ENCODE measurements around the gene RNU1-3. TPM values are rescaled to one million over a fixed set of nuclear protein-coding genes. Genes with fewer than 3 reads are reported as not detected.
A peak's percentile ranks its signal among the peaks of the same experiment; 100 is the strongest.
"Not testable (repeated sequence)": the region's sequence is repeated elsewhere in the genome, so short reads cannot be mapped to it uniquely, and the experiment has no call there.

The RNU1-3 gene
- total RNA-seq, 4 donors from 2014 or later = under 0.01 to 2,125 (median under 0.01) TPM

DNA sequence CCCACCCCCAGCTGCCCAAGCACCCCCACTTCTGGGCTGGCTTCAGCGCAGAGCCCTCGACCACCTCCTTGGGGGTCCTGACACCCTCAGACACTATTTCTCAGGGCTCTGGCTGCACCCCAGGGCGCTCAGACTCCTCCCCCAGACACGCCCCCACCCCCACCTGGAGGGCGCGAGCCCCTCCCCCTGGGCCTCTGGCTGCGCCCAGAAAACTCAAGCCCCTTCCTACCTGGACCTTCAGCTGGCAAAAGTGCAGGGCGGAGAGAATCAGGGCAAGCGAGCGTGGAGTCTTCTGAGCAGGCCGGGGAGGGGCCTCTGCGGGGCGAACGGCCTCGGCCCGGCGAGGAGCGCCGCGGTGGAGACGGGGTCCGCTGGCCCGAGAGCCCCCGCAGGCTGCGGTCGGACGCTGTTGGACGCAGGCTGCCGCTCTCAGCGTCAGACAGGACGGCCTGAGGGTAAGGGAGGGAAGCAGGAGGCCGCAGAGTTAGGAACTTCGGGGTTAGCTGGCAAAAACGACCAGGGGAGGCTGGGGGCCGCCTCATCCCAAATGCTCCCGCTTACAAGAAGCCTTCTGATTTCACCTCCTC lies 36.0 kb downstream of the RNU1-3 start:
- H3K4me1 ChIP-seq = no peaks in the 10 kb centered on the region
- no peaks in the 10 kb centered on the region for H3K36me3 ChIP-seq
- no peak for TF ChIP-seq POLR2A (IDR thresholded peaks at IDR 0.05)
- TF ChIP-seq, protein P1, sequence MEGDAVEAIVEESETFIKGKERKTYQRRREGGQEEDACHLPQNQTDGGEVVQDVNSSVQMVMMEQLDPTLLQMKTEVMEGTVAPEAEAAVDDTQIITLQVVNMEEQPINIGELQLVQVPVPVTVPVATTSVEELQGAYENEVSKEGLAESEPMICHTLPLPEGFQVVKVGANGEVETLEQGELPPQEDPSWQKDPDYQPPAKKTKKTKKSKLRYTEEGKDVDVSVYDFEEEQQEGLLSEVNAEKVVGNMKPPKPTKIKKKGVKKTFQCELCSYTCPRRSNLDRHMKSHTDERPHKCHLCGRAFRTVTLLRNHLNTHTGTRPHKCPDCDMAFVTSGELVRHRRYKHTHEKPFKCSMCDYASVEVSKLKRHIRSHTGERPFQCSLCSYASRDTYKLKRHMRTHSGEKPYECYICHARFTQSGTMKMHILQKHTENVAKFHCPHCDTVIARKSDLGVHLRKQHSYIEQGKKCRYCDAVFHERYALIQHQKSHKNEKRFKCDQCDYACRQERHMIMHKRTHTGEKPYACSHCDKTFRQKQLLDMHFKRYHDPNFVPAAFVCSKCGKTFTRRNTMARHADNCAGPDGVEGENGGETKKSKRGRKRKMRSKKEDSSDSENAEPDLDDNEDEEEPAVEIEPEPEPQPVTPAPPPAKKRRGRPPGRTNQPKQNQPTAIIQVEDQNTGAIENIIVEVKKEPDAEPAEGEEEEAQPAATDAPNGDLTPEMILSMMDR (IDR thresholded peaks at IDR 0.05) = no peak
- peak; percentile 23 to 36 for DNase-seq
- H3K4me3 ChIP-seq = no peak overlapping the region
- H3K27ac ChIP-seq = no peak overlapping the region
- intact Hi-C loops (cut with DNase I; ENCODE audit: low total_unique reads) = no loop called here
- H3K27me3 ChIP-seq = no peaks in the 10 kb centered on the region
- H3K9me3 ChIP-seq = no peaks in the 10 kb centered on the region

DNA sequence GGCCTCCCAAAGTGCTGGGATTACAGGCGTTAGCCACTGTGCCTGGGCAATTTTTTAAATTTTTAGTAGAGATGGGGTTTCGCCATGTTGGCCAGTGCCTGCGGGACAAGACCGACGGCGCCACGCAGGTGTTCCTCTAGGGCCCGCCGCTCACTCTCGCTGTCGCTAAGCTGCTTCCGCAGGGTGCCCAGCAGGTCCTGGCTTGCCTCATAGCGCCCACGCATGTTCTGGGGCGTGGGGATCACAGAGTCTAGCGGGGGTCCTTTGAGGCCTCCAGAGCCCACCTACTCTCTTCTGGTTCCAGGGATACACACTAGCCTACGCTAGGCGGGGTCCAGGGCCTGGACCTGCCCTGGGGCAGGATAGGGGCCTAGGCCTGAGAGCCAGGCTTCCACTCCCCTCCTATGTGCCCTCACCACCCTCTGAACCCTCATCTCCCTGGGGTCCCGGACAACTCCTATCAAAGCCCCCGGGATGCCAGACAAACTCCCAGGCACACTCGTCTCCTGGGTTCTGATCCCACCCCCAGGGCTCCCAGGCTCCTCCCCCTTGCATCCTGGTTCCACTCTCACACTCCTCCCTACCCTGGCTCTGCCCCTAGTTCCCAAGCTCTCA lies 36.7 kb downstream of the RNU1-3 start:
- H3K4me3 ChIP-seq; intact Hi-C loops (cut with DNase I; ENCODE audit: low total_unique reads); H3K27me3 ChIP-seq; H3K36me3 ChIP-seq; H3K9me3 ChIP-seq; H3K4me1 ChIP-seq; H3K27ac ChIP-seq: not testable (repeated sequence)
- DNase-seq = peak; percentile 20 to 37

DNA sequence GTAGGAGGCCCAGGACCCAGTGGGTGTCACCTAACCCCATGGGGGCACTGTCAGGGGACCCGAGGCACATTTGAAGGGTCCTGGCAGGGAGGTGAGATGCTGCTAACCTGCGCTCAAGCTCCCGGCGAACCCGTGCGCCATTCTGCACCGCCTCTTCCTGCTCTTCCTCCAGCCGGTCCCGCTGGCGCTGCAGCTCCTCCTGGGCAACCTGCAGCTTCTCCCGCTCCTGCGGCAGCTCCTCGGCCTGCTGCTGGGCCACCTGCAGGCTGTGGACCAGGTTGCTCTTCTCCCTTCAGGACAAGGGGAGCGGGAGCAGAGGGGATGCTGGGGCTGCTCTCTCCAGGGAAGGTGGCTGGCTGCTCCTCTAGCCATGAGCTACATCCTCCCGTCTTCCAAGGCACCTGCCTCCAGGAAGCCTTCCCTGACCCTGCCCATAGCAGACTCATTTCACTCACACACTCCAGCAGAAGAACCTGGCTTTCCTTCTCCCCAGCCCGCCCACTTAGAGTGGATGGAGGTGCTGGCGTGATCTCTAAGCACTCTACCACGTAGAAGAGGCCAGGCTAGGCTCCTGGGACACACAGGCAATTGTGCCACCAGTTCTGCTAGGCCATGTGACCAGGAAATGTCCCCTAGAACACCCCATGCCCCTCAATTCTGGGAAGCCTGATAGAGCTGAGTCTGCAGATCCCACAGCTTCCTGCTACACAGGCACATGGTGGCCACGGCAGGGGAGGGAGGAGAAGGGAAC lies 38.2 kb downstream of the RNU1-3 start:
- no peaks in the 10 kb centered on the region for H3K4me1 ChIP-seq
- DNase-seq = peak; percentile 16 to 28
- H3K27ac ChIP-seq = no peak overlapping the region
- H3K9me3 ChIP-seq = no peaks in the 10 kb centered on the region
- TF ChIP-seq POLR2A (IDR thresholded peaks at IDR 0.05) = no peak
- TF ChIP-seq, protein P1 (IDR thresholded peaks at IDR 0.05) = no peak
- intact Hi-C loops (cut with DNase I; ENCODE audit: low total_unique reads) = no loop called here
- H3K27me3 ChIP-seq = no peaks in the 10 kb centered on the region
- no peaks in the 10 kb centered on the region for H3K36me3 ChIP-seq
- H3K4me3 ChIP-seq = no peak overlapping the region

DNA sequence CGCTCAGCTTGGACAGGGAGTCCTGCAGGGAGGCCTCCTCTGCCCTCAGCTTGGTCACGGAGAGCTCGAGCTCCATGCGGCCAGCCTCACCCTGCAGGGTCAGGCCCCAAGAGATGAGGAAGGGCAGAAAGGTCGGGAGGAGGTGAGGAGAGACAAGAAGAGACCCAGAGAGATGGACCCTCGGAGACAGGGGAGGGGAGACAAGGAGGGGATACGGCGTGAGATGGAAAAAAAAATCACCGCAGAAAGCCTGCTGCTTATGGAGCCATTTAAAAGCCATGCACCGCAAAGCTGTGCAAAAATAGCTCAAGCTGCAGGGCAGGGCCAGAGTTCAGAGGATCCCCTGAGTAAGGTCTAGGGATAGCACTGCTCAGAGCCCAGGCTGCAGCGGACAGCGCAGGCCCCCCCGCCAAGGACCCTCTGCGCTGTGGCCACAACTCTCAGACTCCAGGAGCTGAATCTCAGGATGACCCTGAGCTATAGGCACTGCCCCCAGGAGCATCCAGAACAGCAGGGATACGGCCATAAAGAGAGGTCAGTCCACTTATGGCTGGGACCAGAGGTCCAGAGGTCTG lies 40.3 kb downstream of the RNU1-3 start:
- H3K27ac ChIP-seq; H3K27me3 ChIP-seq; H3K4me1 ChIP-seq; H3K9me3 ChIP-seq; H3K36me3 ChIP-seq; H3K4me3 ChIP-seq; intact Hi-C loops (cut with DNase I; ENCODE audit: low total_unique reads): not testable (repeated sequence)
- peak in 1 of 2 donors; percentile 23 for DNase-seq

DNA sequence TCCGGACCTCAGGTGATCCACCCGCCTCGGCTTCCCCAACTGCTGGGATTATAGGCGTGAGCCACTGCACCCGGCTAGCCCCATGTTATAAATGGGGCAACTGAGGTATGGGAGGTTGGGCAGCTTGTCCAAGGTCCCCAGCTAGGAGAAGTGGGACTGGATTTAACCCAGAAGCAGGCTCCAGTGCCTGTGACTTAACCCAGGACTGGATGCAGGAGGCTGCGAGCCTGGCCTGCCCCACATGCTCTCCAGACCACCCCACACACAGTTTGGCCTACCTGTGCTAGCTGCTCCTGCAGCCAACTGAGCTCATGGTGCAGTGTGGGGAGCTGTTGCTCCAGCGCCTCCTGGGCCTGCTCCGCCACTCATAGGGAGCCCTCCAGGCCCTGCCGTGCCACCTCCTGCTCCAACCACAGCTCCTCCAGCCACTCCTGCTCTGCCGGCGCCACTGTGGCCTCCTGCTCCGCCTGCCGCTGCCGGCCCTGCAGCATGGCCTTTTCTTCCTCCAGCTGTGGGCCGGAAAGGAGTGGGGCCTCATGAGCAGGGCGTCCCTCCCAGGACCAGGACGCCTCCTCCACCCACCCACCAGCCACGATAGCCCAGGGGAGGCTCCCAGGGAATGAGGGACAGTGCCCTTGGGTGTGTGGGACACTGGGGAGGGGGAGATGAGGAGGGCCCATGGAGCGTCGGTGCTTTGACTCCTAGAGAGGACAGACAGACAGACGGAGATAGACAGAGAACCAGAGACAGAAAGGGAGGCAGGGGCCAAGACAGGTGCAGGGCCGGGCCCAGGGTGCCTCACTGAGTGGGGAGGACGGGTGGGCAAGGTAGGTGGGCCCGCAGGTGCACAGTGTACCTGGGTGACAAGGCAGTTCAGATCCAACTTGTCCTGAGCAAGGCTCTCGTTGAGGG lies 41.0 kb downstream of the RNU1-3 start:
- no peaks in the 10 kb centered on the region for H3K9me3 ChIP-seq
- no peak overlapping the region for H3K4me3 ChIP-seq
- no peaks in the 10 kb centered on the region for H3K36me3 ChIP-seq
- no peak for TF ChIP-seq POLR2A (IDR thresholded peaks at IDR 0.05)
- no peaks in the 10 kb centered on the region for H3K4me1 ChIP-seq
- no peaks in the 10 kb centered on the region for H3K27me3 ChIP-seq
- peak; percentile 22 to 26 for DNase-seq
- intact Hi-C loops (cut with DNase I; ENCODE audit: low total_unique reads) = no loop called here
- H3K27ac ChIP-seq = no peak overlapping the region

DNA sequence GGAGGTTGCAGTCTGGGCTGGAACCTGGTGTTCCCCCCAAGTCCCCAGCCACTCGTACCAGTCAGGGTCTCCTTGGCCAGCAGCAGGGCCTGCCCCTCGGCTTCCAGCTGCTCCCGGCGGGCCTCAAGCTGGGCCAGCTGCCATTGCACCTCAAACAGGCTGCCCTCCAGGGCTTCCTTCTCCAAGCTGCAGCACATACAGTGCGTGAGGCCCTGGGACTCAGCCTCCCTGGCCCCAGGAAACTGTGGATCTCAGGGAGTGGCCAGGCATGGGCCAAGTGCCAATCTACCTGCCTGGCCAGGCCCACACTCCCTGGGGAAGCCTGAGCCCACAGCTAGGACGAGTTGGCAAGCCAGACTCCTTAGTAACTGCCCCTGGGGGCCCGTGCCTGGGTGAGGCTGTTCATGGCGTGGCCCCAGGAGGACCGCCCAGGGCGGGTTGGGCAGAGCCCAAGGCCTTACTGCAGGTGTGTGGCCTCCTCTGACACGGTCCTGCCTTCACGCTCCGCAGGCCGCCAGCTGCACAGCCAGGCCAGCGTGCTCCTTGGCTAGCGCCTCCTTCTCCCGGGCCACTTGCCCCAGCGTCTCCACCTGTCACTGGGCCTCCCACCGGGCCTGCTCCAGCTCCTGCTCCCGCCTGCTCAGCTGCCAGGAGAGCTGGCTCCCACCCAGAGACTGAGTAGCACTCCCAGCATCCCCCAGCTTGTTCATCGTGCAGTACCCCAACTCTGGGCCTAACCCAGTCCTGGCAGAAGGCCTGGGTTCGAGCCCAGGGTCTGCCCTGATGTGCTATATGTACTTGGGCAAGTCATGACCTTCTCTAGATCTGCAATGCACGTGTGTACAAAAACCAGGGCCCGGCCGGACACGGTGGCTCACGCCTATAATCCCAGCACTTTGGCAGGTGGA lies 42.7 kb downstream of the RNU1-3 start:
- H3K4me1 ChIP-seq; H3K9me3 ChIP-seq; H3K4me3 ChIP-seq; H3K27me3 ChIP-seq; intact Hi-C loops (cut with DNase I; ENCODE audit: low total_unique reads); H3K27ac ChIP-seq; H3K36me3 ChIP-seq: not testable (repeated sequence)
- peak; percentile 37 to 54 for DNase-seq

DNA sequence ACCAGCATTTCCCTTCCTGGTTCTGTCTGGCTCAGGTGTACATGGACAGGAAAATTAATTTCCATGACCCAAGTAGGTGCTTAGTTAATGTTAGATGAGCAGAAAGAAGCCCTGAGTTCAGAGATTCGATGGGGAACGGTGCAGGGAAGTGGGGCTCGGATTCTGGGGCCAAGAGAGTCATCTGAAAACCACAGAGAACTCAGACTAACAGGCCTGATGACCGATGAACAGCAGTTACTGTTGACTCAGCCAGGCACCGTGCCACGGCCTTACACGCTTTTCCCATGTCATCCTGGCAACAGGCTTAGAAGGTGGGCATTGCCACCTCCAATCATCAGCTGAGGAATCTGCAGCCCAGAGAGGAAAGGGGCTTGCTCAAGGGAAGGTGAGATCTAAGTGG lies 43.4 kb downstream of the RNU1-3 start:
- peak; percentile 14 to 25 for DNase-seq
- H3K9me3 ChIP-seq; H3K4me1 ChIP-seq; H3K27me3 ChIP-seq; H3K4me3 ChIP-seq; H3K36me3 ChIP-seq; intact Hi-C loops (cut with DNase I; ENCODE audit: low total_unique reads); H3K27ac ChIP-seq: not testable (repeated sequence)

DNA sequence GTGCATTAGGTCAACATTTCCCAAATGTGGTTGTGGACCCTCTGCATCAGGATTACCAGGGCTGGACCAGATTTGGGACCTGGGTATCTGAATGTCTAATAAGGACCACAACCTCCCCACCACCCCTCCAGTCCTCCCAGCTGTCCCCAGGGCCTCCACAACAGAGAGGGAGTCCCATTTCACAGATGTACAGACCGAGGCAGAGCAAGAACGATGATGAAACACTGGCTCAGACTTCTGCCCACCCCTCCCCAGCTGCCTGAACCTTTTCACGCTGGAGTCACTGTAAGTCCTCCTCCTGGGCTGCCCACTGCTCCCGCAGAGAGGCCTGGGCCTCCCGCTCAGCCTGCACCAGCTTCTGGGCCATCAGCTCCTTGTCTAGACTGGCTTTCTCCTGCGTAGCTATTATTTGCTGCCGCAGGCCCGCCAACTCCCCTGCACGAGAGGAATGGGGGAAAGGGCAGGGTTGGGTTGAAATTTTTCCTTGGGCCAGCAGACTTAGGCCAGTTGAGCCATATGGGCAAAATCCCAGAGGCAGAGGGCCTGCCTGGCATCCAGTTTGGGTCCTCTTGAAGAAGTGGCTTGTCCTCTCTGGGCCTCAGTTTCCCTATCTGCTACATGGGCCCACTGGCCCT lies 45.0 kb downstream of the RNU1-3 start:
- intact Hi-C loops (cut with DNase I; ENCODE audit: low total_unique reads); H3K9me3 ChIP-seq; H3K36me3 ChIP-seq; H3K27ac ChIP-seq; H3K27me3 ChIP-seq; H3K4me3 ChIP-seq; H3K4me1 ChIP-seq: not testable (repeated sequence)
- DNase-seq = peak; percentile 22 to 31

Measured in uterus (tissue), 4 donors.